ENCODE data around the gene LRRC75A.

- TF ChIP-seq EP300 (IDR thresholded peaks at IDR 0.05; ENCODE audit: borderline replicate concordance) (no peak), CEBPB (IDR thresholded peaks at IDR 0.05) (no peak), MAX (IDR thresholded peaks at IDR 0.05) (no peak), REST (IDR thresholded peaks at IDR 0.05; ENCODE audit: low read depth) (no peak), CREB1 (IDR thresholded peaks at IDR 0.05; ENCODE audit: low read depth) (no peak), TAF1 (IDR thresholded peaks at IDR 0.05; ENCODE audit: low read depth) (no peak), USF1 (IDR thresholded peaks at IDR 0.05) (no peak), NFIC (IDR thresholded peaks at IDR 0.05) (no peak), YY1 (IDR thresholded peaks at IDR 0.05; ENCODE audit: low read depth) (no peak), TEAD4 (IDR thresholded peaks at IDR 0.05) (no peak), ZBTB7A (IDR thresholded peaks at IDR 0.05; ENCODE audit: low read depth) (no peak), RAD21 (IDR thresholded peaks at IDR 0.05; ENCODE audit: low read depth) (no peak)
Observed at GRCh38 chr17:16483021-16483645, 8.9 kb downstream of the LRRC75A start.

Data from Ishikawa (cell line).